HepG2 (cell line): ENCODE results near the gene GPBAR1. TPM values are rescaled to one million over a fixed set of nuclear protein-coding genes. Genes with fewer than 3 reads are reported as not detected.

Source experiments
- CAMTA2 ChIP-seq: sonication (generic); formaldehyde crosslinking; IDR thresholded peaks from 2 replicates; pipeline ENCODE4 v1.4.0; 2020; ENCODE audit warnings: mild to moderate bottlenecking, missing genetic modification reagents, borderline replicate concordance
- MBD4 ChIP-seq: IDR thresholded peaks from 2 replicates; pipeline ENCODE4 v1.6.1; 2012; ENCODE audit warnings: low read length, inconsistent platforms, borderline replicate concordance
- MEIS1 ChIP-seq: sonication (generic); formaldehyde crosslinking; IDR thresholded peaks from 2 replicates; pipeline ENCODE4 v1.9.0; 2021; ENCODE audit warnings: mild to moderate bottlenecking, missing genetic modification reagents, moderate library complexity, borderline replicate concordance
- SNAI1 ChIP-seq: sonication (generic); formaldehyde crosslinking; IDR thresholded peaks from 2 replicates; pipeline ENCODE4 v1.5.0; 2020; ENCODE audit warnings: mild to moderate bottlenecking, missing genetic modification reagents, borderline replicate concordance
- ZNF432 ChIP-seq: sonication (generic); formaldehyde crosslinking; IDR thresholded peaks from 2 replicates; pipeline ENCODE4 v1.5.0; 2020; ENCODE audit warnings: missing genetic modification reagents, mild to moderate bottlenecking, borderline replicate concordance
- ZNF510 ChIP-seq: sonication (generic); formaldehyde crosslinking; IDR thresholded peaks from 2 replicates; pipeline ENCODE4 v1.4.0; 2020; ENCODE audit warnings: low read depth, mild to moderate bottlenecking, missing genetic modification reagents
- ZNF7 ChIP-seq: IDR thresholded peaks from 2 replicates; pipeline ENCODE4 v1.6.1; 2016; ENCODE audit warnings: missing biosample characterization, missing genetic modification reagents
- polyA plus RNA-seq, 8 experiments: library from polyadenylated mRNA; depleted of rRNA in 3 of 8; stranded (reverse) in 7 of 8; unstranded in 1 of 8; fragments of >200 nt; fragmentation: Illumina TruSeq in 4 of 8; extraction: Trizol in 4 of 8; gene quantifications; 2 replicates each; pipeline versions ENCODE4 v1.2.1 to v1.2.3, GENCODE V29; 2011 to 2016; ENCODE audit warnings: low read depth in 4 of 8, missing spikeins in 1 of 8, mixed read lengths in 1 of 8; ENCODE audit not compliant: insufficient read depth in 1 of 8
- total RNA-seq, 5 experiments: library from RNA; depleted of rRNA; stranded (reverse); fragments of >200 nt; fragmentation: Illumina TruSeq; extraction: Trizol; gene quantifications; 2 replicates each; pipeline ENCODE4 v1.2.3, GENCODE V29; 2016; ENCODE audit warnings: low read depth in 1 of 5
- TF ChIP-seq, protein P1 (sequence below): sonication (generic); formaldehyde crosslinking; IDR thresholded peaks from 2 replicates; pipeline ENCODE4 v1.4.0; 2020; ENCODE audit warnings: missing genetic modification reagents, mild to moderate bottlenecking, borderline replicate concordance
- TF ChIP-seq, protein P2 (sequence below): sonication (generic); formaldehyde crosslinking; IDR thresholded peaks from 2 replicates; pipeline ENCODE4 v1.4.0; 2020; ENCODE audit warnings: mild to moderate bottlenecking, missing genetic modification reagents
- TF ChIP-seq, protein P3 (sequence below), 2 experiments: fragments of 450-650 bp in 1 of 2; sonication (generic) in 1 of 2; formaldehyde crosslinking in 1 of 2; IDR thresholded peaks; 2 replicates each; pipeline versions ENCODE4 v1.6.1 to v1.8.0; 2016 to 2022; ENCODE audit warnings: antibody characterized with exemption in 1 of 2, mild to moderate bottlenecking in 1 of 2, missing genetic modification reagents in 1 of 2
- TF ChIP-seq, protein P4 (sequence below): sonication (generic); formaldehyde crosslinking; IDR thresholded peaks from 2 replicates; pipeline ENCODE4 v1.4.0; 2020; ENCODE audit warnings: missing genetic modification reagents
- TF ChIP-seq, protein P5 (sequence below): sonication (generic); formaldehyde crosslinking; IDR thresholded peaks from 2 replicates; pipeline ENCODE4 v1.4.0; 2020; ENCODE audit warnings: mild to moderate bottlenecking, missing genetic modification reagents

GPBAR1 gene
- total and polyA plus RNA-seq, 2 of the 13 experiments (the other 11 are each of a cell fraction or from before 2014, with no cell fraction given) = 0.05 to 0.09 TPM

DNA sequence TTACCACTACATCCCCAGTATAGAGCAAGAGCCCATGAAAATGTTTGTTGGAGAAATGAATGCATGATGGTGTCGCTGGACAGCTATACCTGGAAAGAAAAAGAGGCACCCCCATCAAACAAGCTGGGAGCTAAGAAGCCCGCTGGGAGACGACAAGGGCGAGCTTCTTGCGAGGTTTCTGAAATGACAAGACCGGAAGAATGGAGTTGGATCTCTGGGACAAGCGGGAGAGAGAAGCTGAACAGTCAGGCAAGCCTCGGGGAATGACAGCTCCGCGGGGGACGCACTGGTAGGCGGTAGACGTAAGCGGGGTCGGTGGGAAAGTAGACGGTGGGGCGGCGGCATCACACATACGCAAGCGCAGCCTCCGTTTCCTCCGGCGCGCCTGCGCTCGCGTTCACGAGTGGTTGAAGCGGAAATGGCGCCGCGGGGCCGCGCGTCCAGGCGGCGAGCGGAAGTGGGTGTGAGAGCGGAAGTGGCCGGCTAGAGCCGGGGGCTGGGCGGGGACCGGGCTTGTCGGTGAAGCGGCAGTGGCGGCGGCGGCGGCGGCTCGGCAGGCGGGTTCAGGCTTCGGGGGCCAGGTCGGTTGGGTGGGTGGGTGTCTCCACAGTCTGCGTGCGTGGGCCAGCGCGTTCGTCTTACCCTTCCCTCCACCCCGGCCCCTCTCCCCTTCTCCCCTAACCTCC, 44.0 kb upstream of the GPBAR1 start, which contains the start of gene ARPC2 (continued):
- TF ChIP-seq ZNF510 (CRISPR knock-in tag) (peak; percentile 90), ZNF7 (no peak), MBD4 (no peak), MEIS1 (peak; percentile 78; the same call in 1 of the 2 replicates), ZNF432 (no peak), SNAI1 (CRISPR knock-in tag) (peak; percentile 89; the same call in 1 of the 2 replicates), CAMTA2 (peak; percentile 70)
- TF ChIP-seq, protein P1, sequence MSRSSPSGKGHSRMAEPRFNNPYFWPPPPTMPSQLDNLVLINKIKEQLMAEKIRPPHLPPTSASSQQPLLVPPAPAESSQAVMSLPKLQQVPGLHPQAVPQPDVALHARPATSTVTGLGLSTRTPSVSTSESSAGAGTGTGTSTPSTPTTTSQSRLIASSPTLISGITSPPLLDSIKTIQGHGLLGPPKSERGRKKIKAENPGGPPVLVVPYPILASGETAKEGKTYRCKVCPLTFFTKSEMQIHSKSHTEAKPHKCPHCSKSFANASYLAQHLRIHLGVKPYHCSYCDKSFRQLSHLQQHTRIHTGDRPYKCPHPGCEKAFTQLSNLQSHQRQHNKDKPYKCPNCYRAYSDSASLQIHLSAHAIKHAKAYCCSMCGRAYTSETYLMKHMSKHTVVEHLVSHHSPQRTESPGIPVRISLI (CRISPR knock-in tag) = peak; percentile 50; the same call in 1 of the 2 replicates
- TF ChIP-seq, protein P2, sequence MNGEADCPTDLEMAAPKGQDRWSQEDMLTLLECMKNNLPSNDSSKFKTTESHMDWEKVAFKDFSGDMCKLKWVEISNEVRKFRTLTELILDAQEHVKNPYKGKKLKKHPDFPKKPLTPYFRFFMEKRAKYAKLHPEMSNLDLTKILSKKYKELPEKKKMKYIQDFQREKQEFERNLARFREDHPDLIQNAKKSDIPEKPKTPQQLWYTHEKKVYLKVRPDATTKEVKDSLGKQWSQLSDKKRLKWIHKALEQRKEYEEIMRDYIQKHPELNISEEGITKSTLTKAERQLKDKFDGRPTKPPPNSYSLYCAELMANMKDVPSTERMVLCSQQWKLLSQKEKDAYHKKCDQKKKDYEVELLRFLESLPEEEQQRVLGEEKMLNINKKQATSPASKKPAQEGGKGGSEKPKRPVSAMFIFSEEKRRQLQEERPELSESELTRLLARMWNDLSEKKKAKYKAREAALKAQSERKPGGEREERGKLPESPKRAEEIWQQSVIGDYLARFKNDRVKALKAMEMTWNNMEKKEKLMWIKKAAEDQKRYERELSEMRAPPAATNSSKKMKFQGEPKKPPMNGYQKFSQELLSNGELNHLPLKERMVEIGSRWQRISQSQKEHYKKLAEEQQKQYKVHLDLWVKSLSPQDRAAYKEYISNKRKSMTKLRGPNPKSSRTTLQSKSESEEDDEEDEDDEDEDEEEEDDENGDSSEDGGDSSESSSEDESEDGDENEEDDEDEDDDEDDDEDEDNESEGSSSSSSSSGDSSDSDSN (CRISPR knock-in tag) = peak; percentile 46
- TF ChIP-seq, protein P3, sequence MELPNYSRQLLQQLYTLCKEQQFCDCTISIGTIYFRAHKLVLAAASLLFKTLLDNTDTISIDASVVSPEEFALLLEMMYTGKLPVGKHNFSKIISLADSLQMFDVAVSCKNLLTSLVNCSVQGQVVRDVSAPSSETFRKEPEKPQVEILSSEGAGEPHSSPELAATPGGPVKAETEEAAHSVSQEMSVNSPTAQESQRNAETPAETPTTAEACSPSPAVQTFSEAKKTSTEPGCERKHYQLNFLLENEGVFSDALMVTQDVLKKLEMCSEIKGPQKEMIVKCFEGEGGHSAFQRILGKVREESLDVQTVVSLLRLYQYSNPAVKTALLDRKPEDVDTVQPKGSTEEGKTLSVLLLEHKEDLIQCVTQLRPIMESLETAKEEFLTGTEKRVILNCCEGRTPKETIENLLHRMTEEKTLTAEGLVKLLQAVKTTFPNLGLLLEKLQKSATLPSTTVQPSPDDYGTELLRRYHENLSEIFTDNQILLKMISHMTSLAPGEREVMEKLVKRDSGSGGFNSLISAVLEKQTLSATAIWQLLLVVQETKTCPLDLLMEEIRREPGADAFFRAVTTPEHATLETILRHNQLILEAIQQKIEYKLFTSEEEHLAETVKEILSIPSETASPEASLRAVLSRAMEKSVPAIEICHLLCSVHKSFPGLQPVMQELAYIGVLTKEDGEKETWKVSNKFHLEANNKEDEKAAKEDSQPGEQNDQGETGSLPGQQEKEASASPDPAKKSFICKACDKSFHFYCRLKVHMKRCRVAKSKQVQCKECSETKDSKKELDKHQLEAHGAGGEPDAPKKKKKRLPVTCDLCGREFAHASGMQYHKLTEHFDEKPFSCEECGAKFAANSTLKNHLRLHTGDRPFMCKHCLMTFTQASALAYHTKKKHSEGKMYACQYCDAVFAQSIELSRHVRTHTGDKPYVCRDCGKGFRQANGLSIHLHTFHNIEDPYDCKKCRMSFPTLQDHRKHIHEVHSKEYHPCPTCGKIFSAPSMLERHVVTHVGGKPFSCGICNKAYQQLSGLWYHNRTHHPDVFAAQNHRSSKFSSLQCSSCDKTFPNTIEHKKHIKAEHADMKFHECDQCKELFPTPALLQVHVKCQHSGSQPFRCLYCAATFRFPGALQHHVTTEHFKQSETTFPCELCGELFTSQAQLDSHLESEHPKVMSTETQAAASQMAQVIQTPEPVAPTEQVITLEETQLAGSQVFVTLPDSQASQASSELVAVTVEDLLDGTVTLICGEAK (IDR thresholded peaks at IDR 0.05) = peak; percentile 65
- TF ChIP-seq, protein P3 (CRISPR knock-in tag; IDR thresholded peaks at IDR 0.05) = peak; percentile 53
- TF ChIP-seq, protein P4, sequence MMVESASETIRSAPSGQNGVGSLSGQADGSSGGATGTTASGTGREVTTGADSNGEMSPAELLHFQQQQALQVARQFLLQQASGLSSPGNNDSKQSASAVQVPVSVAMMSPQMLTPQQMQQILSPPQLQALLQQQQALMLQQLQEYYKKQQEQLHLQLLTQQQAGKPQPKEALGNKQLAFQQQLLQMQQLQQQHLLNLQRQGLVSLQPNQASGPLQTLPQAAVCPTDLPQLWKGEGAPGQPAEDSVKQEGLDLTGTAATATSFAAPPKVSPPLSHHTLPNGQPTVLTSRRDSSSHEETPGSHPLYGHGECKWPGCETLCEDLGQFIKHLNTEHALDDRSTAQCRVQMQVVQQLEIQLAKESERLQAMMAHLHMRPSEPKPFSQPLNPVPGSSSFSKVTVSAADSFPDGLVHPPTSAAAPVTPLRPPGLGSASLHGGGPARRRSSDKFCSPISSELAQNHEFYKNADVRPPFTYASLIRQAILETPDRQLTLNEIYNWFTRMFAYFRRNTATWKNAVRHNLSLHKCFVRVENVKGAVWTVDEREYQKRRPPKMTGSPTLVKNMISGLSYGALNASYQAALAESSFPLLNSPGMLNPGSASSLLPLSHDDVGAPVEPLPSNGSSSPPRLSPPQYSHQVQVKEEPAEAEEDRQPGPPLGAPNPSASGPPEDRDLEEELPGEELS (CRISPR knock-in tag) = peak; percentile 64; the same call in 1 of the 2 replicates
- TF ChIP-seq, protein P5, sequence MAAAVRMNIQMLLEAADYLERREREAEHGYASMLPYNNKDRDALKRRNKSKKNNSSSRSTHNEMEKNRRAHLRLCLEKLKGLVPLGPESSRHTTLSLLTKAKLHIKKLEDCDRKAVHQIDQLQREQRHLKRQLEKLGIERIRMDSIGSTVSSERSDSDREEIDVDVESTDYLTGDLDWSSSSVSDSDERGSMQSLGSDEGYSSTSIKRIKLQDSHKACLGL (CRISPR knock-in tag) = peak; percentile 88
